Measurements from ENCODE around the gene RYR1.

The RYR1 gene

GRCh38 chr19:38484747-38485146 lies 51.3 kb downstream of the RYR1 start:
- Histone ChIP-seq H3K36me3 (replicated peaks; ENCODE audit: insufficient read depth, low read length) (no peaks in the 10 kb centered on the region), H3K4me2 (ENCODE audit: low read depth, low read length) (no peak overlapping the region), H3K9ac (ENCODE audit: low read length) (no peak overlapping the region), H3K27ac (ENCODE audit: low read length) (no peak overlapping the region), H3K9me2 (replicated peaks; ENCODE audit: insufficient read depth, low read length) (no peaks in the 10 kb centered on the region), H3K4me1 (ENCODE audit: low read length) (no peaks in the 10 kb centered on the region), H3K4me3 (ENCODE audit: low read length) (no peak overlapping the region), H3K27me3 (replicated peaks; ENCODE audit: insufficient read depth, low read length) (peaks cover 55% of the 10 kb centered on the region), H3K9me3 (replicated peaks; ENCODE audit: insufficient read depth, low read length) (no peaks in the 10 kb centered on the region), H3K79me2 (ENCODE audit: low read length) (no peaks in the 10 kb centered on the region), H3F3A (ENCODE audit: insufficient read depth, low read length) (no peaks in the 10 kb centered on the region), H2AFZ (ENCODE audit: low read length) (no peak overlapping the region), H4K20me1 (ENCODE audit: insufficient read depth, low read length) (no peaks in the 10 kb centered on the region)
- no peak for DNase-seq
- no peak for TF ChIP-seq CTCF (IDR thresholded peaks at IDR 0.05; ENCODE audit: low read length)
- no peak for TF ChIP-seq EZH2phosphoT487 (IDR thresholded peaks at IDR 0.05; ENCODE audit: low read length)
- TF ChIP-seq EZH2 (optimal IDR thresholded peaks at IDR 0.05; ENCODE audit: low read depth, low read length): no peak

- Histone ChIP-seq H3K27me3 (replicated peaks; ENCODE audit: insufficient read depth, low read length) (peaks cover 62% of the 10 kb centered on the region), H3K9ac (ENCODE audit: low read length) (no peak overlapping the region), H3K4me3 (ENCODE audit: low read length) (no peak overlapping the region)
Measured at GRCh38 chr19:38485541-38486285, 52.2 kb downstream of the RYR1 start.

GRCh38 chr19:38486731-38487336 lies 53.3 kb downstream of the RYR1 start:
- Histone ChIP-seq H3K4me1 (ENCODE audit: low read length) (no peaks in the 10 kb centered on the region), H3K9me3 (replicated peaks; ENCODE audit: insufficient read depth, low read length) (no peaks in the 10 kb centered on the region), H3F3A (ENCODE audit: insufficient read depth, low read length) (no peaks in the 10 kb centered on the region), H3K9ac (ENCODE audit: low read length) (no peak overlapping the region), H3K9me2 (replicated peaks; ENCODE audit: insufficient read depth, low read length) (no peaks in the 10 kb centered on the region), H3K4me2 (ENCODE audit: low read depth, low read length) (no peak overlapping the region), H4K20me1 (ENCODE audit: insufficient read depth, low read length) (no peaks in the 10 kb centered on the region), H3K27me3 (replicated peaks; ENCODE audit: insufficient read depth, low read length) (peaks cover 73% of the 10 kb centered on the region), H2AFZ (ENCODE audit: low read length) (no peak overlapping the region), H3K36me3 (replicated peaks; ENCODE audit: insufficient read depth, low read length) (no peaks in the 10 kb centered on the region), H3K27ac (ENCODE audit: low read length) (no peak overlapping the region), H3K4me3 (ENCODE audit: low read length) (no peak overlapping the region), H3K79me2 (ENCODE audit: low read length) (no peaks in the 10 kb centered on the region)
- DNase-seq: no peak
- TF ChIP-seq CTCF (IDR thresholded peaks at IDR 0.05; ENCODE audit: low read length) (no peak), EZH2phosphoT487 (IDR thresholded peaks at IDR 0.05; ENCODE audit: low read length) (no peak), EZH2 (optimal IDR thresholded peaks at IDR 0.05; ENCODE audit: low read depth, low read length) (no peak)

More at GRCh38 chr19:38485541-38486285, 52.2 kb downstream of the RYR1 start:
- TF ChIP-seq EZH2phosphoT487 (IDR thresholded peaks at IDR 0.05; ENCODE audit: low read length) (no peak), EZH2 (optimal IDR thresholded peaks at IDR 0.05; ENCODE audit: low read depth, low read length) (no peak), CTCF (IDR thresholded peaks at IDR 0.05; ENCODE audit: low read length) (no peak)
- Histone ChIP-seq H3K36me3 (replicated peaks; ENCODE audit: insufficient read depth, low read length) (no peaks in the 10 kb centered on the region), H3K9me3 (replicated peaks; ENCODE audit: insufficient read depth, low read length) (no peaks in the 10 kb centered on the region), H3K79me2 (ENCODE audit: low read length) (no peaks in the 10 kb centered on the region), H3K4me1 (ENCODE audit: low read length) (no peaks in the 10 kb centered on the region), H2AFZ (ENCODE audit: low read length) (no peak overlapping the region), H3K27ac (ENCODE audit: low read length) (no peak overlapping the region), H3F3A (ENCODE audit: insufficient read depth, low read length) (no peaks in the 10 kb centered on the region), H3K9me2 (replicated peaks; ENCODE audit: insufficient read depth, low read length) (no peaks in the 10 kb centered on the region), H4K20me1 (ENCODE audit: insufficient read depth, low read length) (no peaks in the 10 kb centered on the region), H3K4me2 (ENCODE audit: low read depth, low read length) (no peak overlapping the region)
- DNase-seq: no peak

All from MM.1S (cell line).